Stimulated activated naive CD8-positive, alpha-beta T cell treated with anti-CD3 and anti-CD28 coated beads, Interleukin-15, amount 100 ng/mL, for 72 hours (primary cell): Measurements from ENCODE around the gene GPSM1.

ENCODE experiments used
- ATAC-seq: fragments of 150-1000 bp; cut with Tn5 transposase; 2 replicates; pipeline ENCODE4 v1.10.0; 2021; ENCODE audit warnings: mild to moderate bottlenecking, moderate library complexity
- DNase-seq, 2 donors: peaks; one replicate each; pipeline ENCODE4 v3.0.0; 2021 to 2022
- H3K27ac Mint-ChIP-seq, 2 donors: one replicate each; pipeline ENCODE4 v1.8.0; 2022; ENCODE audit warnings: mild to moderate bottlenecking in 2 of 2, mixed read lengths in 2 of 2, moderate library complexity in 2 of 2
- H3K27me3 Mint-ChIP-seq: one replicate; pipeline ENCODE4 v1.8.0; 2022; ENCODE audit warnings: mixed read lengths
- H3K4me1 Mint-ChIP-seq: one replicate; pipeline ENCODE4 v1.8.0; 2022; ENCODE audit warnings: mild to moderate bottlenecking, mixed read lengths
- H3K4me3 Mint-ChIP-seq, 2 donors: one replicate each; pipeline ENCODE4 v1.8.0; 2022; ENCODE audit warnings: mild to moderate bottlenecking in 2 of 2, mixed read lengths in 2 of 2, moderate library complexity in 1 of 2
- H3K9me3 Mint-ChIP-seq, 2 donors: one replicate each; pipeline ENCODE4 v1.8.0; 2022; ENCODE audit warnings: mixed read lengths in 2 of 2

GPSM1 gene

DNA sequence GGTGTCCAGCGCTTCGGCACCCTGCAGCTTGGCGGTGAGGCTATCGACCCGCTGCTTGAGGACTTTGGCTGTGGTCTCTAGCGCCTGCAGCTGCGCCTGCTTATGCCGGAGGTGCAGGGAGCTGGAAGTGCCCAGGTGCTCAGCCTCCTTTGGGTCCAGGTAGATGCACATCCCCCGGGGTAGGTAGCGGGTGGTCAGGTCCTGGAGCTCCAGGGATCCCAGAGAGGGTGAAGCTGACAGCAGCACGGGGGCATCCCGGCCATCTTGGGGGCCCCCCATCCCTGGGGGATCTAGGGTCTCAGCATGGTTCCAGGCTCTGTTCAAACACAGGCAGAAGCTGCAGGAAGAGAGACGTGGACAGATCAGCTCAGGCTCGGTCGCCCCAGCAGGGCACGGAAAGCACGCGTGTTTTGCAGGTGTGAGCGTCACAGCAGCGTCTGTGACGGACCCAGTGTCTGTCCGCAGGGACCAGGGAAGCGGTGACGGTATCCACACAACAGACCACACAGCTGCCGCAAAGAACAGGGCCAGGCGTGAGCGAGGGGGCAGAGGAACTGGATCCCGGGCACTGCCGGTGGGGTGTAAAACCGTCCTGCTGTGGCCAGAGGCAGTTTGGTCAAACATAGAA, 40.9 kb upstream of the GPSM1 start:
- Mint-ChIP-seq H3K27ac (no peak overlapping the region), H3K4me3 (no peak overlapping the region), H3K9me3 (no peaks in the 10 kb centered on the region), H3K4me1 (peaks cover 14% of the 10 kb centered on the region), H3K27me3 (peaks cover 22% of the 10 kb centered on the region)
- DNase-seq (no peak), ATAC-seq (no peak)

GRCh38 chr9:136286987-136287379, 40.4 kb upstream of the GPSM1 start:
- Mint-ChIP-seq H3K27me3 (peaks cover 20% of the 10 kb centered on the region), H3K4me3 (no peak overlapping the region), H3K27ac (no peak overlapping the region), H3K9me3 (no peaks in the 10 kb centered on the region), H3K4me1 (peaks cover 12% of the 10 kb centered on the region)
- ATAC-seq (no peak), DNase-seq (no peak)

GRCh38 chr9:136287960-136288753, 39.2 kb upstream of the GPSM1 start:
- no peak for DNase-seq
- Mint-ChIP-seq H3K9me3 (no peaks in the 10 kb centered on the region), H3K4me1 (peaks cover 7% of the 10 kb centered on the region), H3K27ac (no peak overlapping the region), H3K27me3 (peaks cover 10% of the 10 kb centered on the region), H3K4me3 (no peak overlapping the region)
- no peak for ATAC-seq

DNA sequence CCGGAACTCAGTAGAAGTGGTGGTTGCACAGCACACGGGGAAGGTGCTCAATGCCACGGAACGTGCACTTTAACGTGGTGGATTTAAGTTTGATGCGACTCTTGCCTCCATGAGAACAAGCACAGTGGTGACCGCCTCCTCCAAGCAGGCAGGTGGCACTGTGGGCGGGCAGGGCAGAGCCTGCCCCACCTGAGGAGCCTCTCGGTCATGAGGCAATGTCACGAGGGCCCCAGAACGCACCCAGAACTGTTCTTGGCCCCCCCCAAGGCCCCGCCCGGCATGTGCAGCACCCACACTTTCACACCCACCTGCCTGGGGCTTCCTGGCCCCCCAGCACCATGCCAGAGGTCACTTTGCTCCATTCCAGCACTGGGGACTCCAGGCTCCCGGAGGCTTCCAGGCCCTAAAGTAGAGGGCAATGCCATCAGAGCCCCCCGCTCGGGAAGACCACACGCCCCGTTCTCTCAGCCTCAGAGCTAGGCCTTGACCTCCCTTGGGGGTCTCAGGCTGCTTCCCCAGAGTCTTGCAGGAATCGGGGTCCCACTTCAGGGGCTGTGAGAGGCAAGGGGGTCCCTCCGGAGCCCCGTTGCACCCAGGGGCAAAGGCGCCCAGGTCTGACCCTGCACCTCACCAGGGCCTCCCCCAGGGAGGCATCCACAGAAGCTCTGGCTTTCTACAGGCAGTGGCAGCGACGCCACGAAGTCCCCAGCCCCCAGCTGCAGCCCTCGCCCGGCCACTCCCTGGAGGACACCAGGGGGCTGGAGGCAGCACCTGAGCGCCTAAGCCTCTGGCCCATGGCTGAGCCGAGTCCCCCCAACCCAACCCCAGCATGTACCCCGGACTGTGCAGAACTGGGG, 37.5 kb upstream of the GPSM1 start:
- no peaks in the 10 kb centered on the region for H3K27me3 Mint-ChIP-seq
- no peaks in the 10 kb centered on the region for H3K4me1 Mint-ChIP-seq
- no peaks in the 10 kb centered on the region for H3K9me3 Mint-ChIP-seq
- H3K27ac Mint-ChIP-seq, result no peak overlapping the region
- no peak overlapping the region for H3K4me3 Mint-ChIP-seq
- peak; percentile 18 for ATAC-seq
- no peak for DNase-seq

- H3K4me3 Mint-ChIP-seq, result no peak overlapping the region
- H3K9me3 Mint-ChIP-seq, result no peaks in the 10 kb centered on the region
- H3K27ac Mint-ChIP-seq, result no peak overlapping the region
- no peaks in the 10 kb centered on the region for H3K4me1 Mint-ChIP-seq
- DNase-seq, result no peak
- H3K27me3 Mint-ChIP-seq, result no peaks in the 10 kb centered on the region
- no peak for ATAC-seq
Observed at GRCh38 chr9:136290508-136291000, 36.8 kb upstream of the GPSM1 start.

DNA sequence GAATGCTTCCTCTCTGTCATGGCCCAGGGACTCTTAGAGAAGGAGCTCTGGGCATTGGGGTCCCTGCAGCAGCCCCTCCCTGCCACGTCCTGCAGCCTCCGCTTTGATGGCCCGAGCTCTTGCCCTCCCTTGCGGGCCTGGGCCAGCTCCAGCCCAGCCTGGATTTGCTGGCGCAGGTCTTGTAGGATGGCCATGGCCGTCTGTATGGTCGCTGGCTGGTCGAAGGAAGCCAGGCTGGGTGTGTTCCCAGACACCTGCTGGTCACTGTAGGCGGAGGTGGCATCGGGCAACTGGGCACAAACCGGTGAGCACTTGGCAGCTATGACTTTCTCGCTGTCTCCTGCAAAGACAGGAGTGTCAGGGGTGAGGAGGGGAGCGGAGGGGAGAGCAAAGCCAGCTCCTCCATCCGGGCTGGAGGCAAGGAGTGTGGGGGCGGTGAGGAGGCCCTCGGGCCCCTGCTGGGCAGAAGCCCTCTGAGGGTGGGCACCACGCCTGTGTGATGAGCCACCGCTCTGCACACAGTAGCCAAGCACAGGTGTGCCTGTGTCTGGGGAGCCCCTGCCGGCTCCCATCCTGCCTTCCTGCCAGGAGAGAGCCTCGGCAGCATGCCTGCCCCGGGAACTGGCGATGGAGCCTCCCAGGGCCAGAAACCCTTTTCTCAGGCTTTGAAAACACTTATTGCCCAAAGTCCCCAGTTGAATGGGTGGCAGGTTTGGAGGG, 35.9 kb upstream of the GPSM1 start:
- H3K4me1 Mint-ChIP-seq, result no peaks in the 10 kb centered on the region
- no peaks in the 10 kb centered on the region for H3K27me3 Mint-ChIP-seq
- H3K27ac Mint-ChIP-seq, result no peak overlapping the region
- ATAC-seq (no peak), DNase-seq (no peak)
- H3K9me3 Mint-ChIP-seq, result no peaks in the 10 kb centered on the region
- no peak overlapping the region for H3K4me3 Mint-ChIP-seq

- no peak overlapping the region for H3K27ac Mint-ChIP-seq
- ATAC-seq (no peak), DNase-seq (no peak)
- no peaks in the 10 kb centered on the region for H3K9me3 Mint-ChIP-seq
- no peaks in the 10 kb centered on the region for H3K27me3 Mint-ChIP-seq
- H3K4me3 Mint-ChIP-seq, result no peak overlapping the region
- no peaks in the 10 kb centered on the region for H3K4me1 Mint-ChIP-seq
Observed at GRCh38 chr9:136292026-136292538, 35.3 kb upstream of the GPSM1 start.

GRCh38 chr9:136292591-136293448, 34.5 kb upstream of the GPSM1 start:
- Mint-ChIP-seq H3K27ac (no peak overlapping the region), H3K27me3 (no peaks in the 10 kb centered on the region), H3K9me3 (no peaks in the 10 kb centered on the region), H3K4me1 (no peaks in the 10 kb centered on the region), H3K4me3 (no peak overlapping the region)
- DNase-seq (no peak), ATAC-seq (no peak)

- DNase-seq, result no peak
- Mint-ChIP-seq H3K4me3 (no peak overlapping the region), H3K4me1 (no peaks in the 10 kb centered on the region), H3K9me3 (no peaks in the 10 kb centered on the region), H3K27me3 (no peaks in the 10 kb centered on the region), H3K27ac (no peak overlapping the region)
- ATAC-seq, result no peak
Observed at GRCh38 chr9:136293476-136294077, 33.8 kb upstream of the GPSM1 start.

- Mint-ChIP-seq H3K27me3 (no peaks in the 10 kb centered on the region), H3K4me1 (no peaks in the 10 kb centered on the region), H3K4me3 (no peak overlapping the region), H3K27ac (no peak overlapping the region), H3K9me3 (no peaks in the 10 kb centered on the region)
- ATAC-seq, result no peak
- DNase-seq, result no peak
Observed at GRCh38 chr9:136294437-136294836, 32.9 kb upstream of the GPSM1 start.

DNA sequence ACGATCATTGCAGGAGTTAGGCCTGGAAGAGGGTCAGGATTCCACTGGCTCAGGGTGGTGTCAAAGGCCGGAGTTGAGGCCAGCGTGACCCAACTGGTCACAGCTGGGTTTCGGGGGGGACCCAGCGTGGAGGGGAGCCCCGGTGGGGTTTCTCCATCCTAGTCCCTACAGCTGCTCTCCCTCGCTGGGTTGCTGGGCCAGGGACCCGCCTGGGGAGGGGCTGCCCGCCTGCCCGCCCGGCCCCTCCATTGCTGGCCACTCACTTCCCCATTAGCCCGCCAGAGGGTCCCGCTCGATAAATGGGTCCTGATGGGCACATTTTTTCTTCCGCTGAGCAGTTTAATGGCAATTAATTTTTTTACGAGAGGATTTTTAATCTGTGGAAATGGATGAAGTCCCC, 32.3 kb upstream of the GPSM1 start:
- Mint-ChIP-seq H3K27ac (no peak overlapping the region), H3K9me3 (no peaks in the 10 kb centered on the region), H3K27me3 (no peaks in the 10 kb centered on the region), H3K4me3 (no peak overlapping the region), H3K4me1 (no peaks in the 10 kb centered on the region)
- DNase-seq (no peak), ATAC-seq (no peak)

- ATAC-seq (no peak), DNase-seq (no peak)
- Mint-ChIP-seq H3K4me3 (no peak overlapping the region), H3K27ac (no peak overlapping the region), H3K4me1 (no peaks in the 10 kb centered on the region), H3K27me3 (no peaks in the 10 kb centered on the region), H3K9me3 (no peaks in the 10 kb centered on the region)
Observed at GRCh38 chr9:136295542-136296433, 31.6 kb upstream of the GPSM1 start.

DNA sequence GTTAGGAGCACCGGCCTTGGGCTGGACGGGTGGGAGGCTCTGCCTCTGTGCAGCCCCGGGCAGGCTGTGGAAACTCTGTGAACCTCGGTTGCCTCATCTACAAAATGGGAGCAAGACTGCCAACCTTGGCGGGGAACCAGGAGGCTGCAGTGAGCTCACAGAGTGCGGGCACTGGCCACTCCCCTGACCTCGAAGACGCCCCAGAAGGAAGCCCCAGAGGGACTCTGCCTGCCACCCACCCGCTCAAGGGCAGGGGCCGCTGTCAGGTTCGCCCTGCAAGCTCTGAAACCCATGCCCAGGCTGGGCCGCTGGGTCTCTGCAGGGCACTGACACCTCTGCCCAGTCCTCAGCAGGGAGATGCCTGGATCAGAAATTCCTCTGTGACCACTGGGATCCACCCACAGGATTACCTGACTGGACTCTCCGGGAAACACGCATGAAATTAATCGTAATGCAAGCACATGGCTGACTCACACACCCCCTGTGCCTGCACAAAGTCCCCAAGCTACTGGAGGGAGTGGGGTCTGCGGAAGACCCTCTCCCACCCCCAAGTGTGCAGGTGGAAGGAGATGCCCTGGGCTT, 30.8 kb upstream of the GPSM1 start:
- no peak overlapping the region for H3K27ac Mint-ChIP-seq
- ATAC-seq, result no peak

More for the DNA sequence above, 30.8 kb upstream of the GPSM1 start:
- H3K4me1 Mint-ChIP-seq, result no peaks in the 10 kb centered on the region
- DNase-seq, result no peak
- no peaks in the 10 kb centered on the region for H3K27me3 Mint-ChIP-seq
- no peaks in the 10 kb centered on the region for H3K9me3 Mint-ChIP-seq
- no peak overlapping the region for H3K4me3 Mint-ChIP-seq
